ENCODE results near the gene VAV2.

- TF ChIP-seq CTCF (conservative IDR thresholded peaks at IDR 0.05; ENCODE audit: low read depth in 2 of 2) (no peak), EZH2 (IDR thresholded peaks at IDR 0.05; ENCODE audit: low read depth, unreplicated experiment) (no peak), POLR2AphosphoS5 (IDR thresholded peaks at IDR 0.05; ENCODE audit: low read depth) (no peak), EZH2phosphoT487 (IDR thresholded peaks at IDR 0.05; ENCODE audit: unreplicated experiment) (no peak), ETS1 (IDR thresholded peaks at IDR 0.05) (no peak), JUNB (IDR thresholded peaks at IDR 0.05; ENCODE audit: unreplicated experiment) (no peak)
Measured at GRCh38 chr9:133752739-133753446, 239.2 kb downstream of the VAV2 start.

All from GM23338 (cell line).